Subcutaneous abdominal adipose tissue (tissue), 5 donors: ENCODE results near the gene TMEM119.
"Not testable (repeated sequence)": the region's sequence is repeated elsewhere in the genome, so short reads cannot be mapped to it uniquely, and the experiment has no call there.

ENCODE experiments used
- H3K27ac ChIP-seq: one replicate; pipeline ENCODE4 v1.7.0; 2013; ENCODE audit warnings: low read depth, mild to moderate bottlenecking, inconsistent platforms, low read length, moderate library complexity
- H3K27me3 ChIP-seq, 5 donors: one replicate each; pipeline ENCODE4 v1.7.0; 2013; ENCODE audit warnings: low read length in 5 of 5, inconsistent platforms in 1 of 5; ENCODE audit not compliant: control insufficient read depth in 5 of 5, insufficient read depth in 4 of 5
- H3K36me3 ChIP-seq, 5 donors: one replicate each; pipeline ENCODE4 v1.7.0; 2013; ENCODE audit warnings: low read length in 5 of 5; ENCODE audit not compliant: control insufficient read depth in 5 of 5, insufficient read depth in 5 of 5
- H3K4me1 ChIP-seq, 5 donors: one replicate each; pipeline ENCODE4 v1.7.0; 2013; ENCODE audit warnings: low read length in 5 of 5, mild to moderate bottlenecking in 3 of 5, moderate library complexity in 1 of 5; ENCODE audit not compliant: control insufficient read depth in 5 of 5, insufficient read depth in 5 of 5
- H3K4me3 ChIP-seq, 5 donors: one replicate each; pipeline ENCODE4 v1.7.0; 2013; ENCODE audit warnings: low read length in 5 of 5, low read depth in 1 of 5
- H3K9ac ChIP-seq, 5 donors: one replicate each; pipeline ENCODE4 v1.7.0; 2013; ENCODE audit warnings: low read length in 5 of 5, mild to moderate bottlenecking in 4 of 5, moderate library complexity in 3 of 5
- H3K9me3 ChIP-seq, 5 donors: one replicate each; pipeline ENCODE4 v1.7.0; 2013; ENCODE audit warnings: low read length in 5 of 5; ENCODE audit not compliant: control insufficient read depth in 5 of 5
- donor health status: healthy.
- donor health status: healthy.
- donor health status: healthy.
- donor health status: healthy.
- donor health status: healthy.

TMEM119 gene

GRCh38 chr12:108633534-108634248 is 35.8 kb upstream of the TMEM119 start, which contains the start of gene SELPLG:
Gene SELPLG (minus strand): TSS chr12:108633894. CDS start chr12:108624307, 9,587 bp downstream.
- peak within 1 kb of the TSS; percentile 10 for H3K27ac ChIP-seq
- peaks cover 3 to 72% (median 51%) of the 10 kb centered on the region in 5 donors for H3K4me1 ChIP-seq
- H3K4me3 ChIP-seq: peak within 1 kb of the TSS; percentile 36 to 57 (median 47)
- H3K27me3 ChIP-seq: no peaks in the 10 kb centered on the region
- H3K9me3 ChIP-seq: no peaks in the 10 kb centered on the region
- H3K9ac ChIP-seq: peak within 1 kb of the TSS in 3 of 5 donors; percentile 13 to 53 (median 40)
- H3K36me3 ChIP-seq: no peaks in the 10 kb centered on the region

- no peaks in the 10 kb centered on the region for H3K27me3 ChIP-seq
- no peaks in the 10 kb centered on the region for H3K36me3 ChIP-seq
- peak overlapping the region; percentile 36 to 57 (median 47) for H3K4me3 ChIP-seq
- no peaks in the 10 kb centered on the region for H3K9me3 ChIP-seq
- no peak overlapping the region for H3K27ac ChIP-seq
- peaks cover 2 to 72% (median 51%) of the 10 kb centered on the region in 5 donors for H3K4me1 ChIP-seq
- peak overlapping the region in 3 of 5 donors; percentile 13 to 53 (median 40) for H3K9ac ChIP-seq
Measured at GRCh38 chr12:108633081-108633533, 35.2 kb upstream of the TMEM119 start.

GRCh38 chr12:108631261-108631660 is 33.4 kb upstream of the TMEM119 start:
- H3K27ac ChIP-seq, H3K36me3 ChIP-seq, H3K9ac ChIP-seq, H3K9me3 ChIP-seq, H3K27me3 ChIP-seq: not testable (repeated sequence)
- peaks cover 2 to 63% (median 40%) of the 10 kb centered on the region in 5 donors for H3K4me1 ChIP-seq
- peak overlapping the region in 2 of 5 donors; percentile 13 to 18 for H3K4me3 ChIP-seq

- peaks cover 2 to 57% (median 38%) of the 10 kb centered on the region in 5 donors for H3K4me1 ChIP-seq
Measured at GRCh38 chr12:108630481-108631207, 32.8 kb upstream of the TMEM119 start.

GRCh38 chr12:108629824-108630476 is 32.1 kb upstream of the TMEM119 start:
- Histone ChIP-seq H3K9ac (peak overlapping the region in 1 of 5 donors; percentile 11), H3K27me3 (no peaks in the 10 kb centered on the region), H3K4me3 (peak overlapping the region in 1 of 5 donors; percentile 23), H3K36me3 (no peaks in the 10 kb centered on the region), H3K9me3 (no peaks in the 10 kb centered on the region), H3K4me1 (peaks cover 2 to 50% (median 34%) of the 10 kb centered on the region in 5 donors), H3K27ac (peak overlapping the region; percentile 26)

More at GRCh38 chr12:108630481-108631207, 32.8 kb upstream of the TMEM119 start:
- no peak overlapping the region for H3K4me3 ChIP-seq
- peak overlapping the region in 1 of 5 donors; percentile 11 for H3K9ac ChIP-seq
- H3K9me3 ChIP-seq: no peaks in the 10 kb centered on the region
- H3K36me3 ChIP-seq: no peaks in the 10 kb centered on the region
- H3K27me3 ChIP-seq: no peaks in the 10 kb centered on the region
- H3K27ac ChIP-seq: peak overlapping the region; percentile 26

- Histone ChIP-seq H3K36me3 (peaks cover 0 to under 1% (median 0%) of the 10 kb centered on the region in 5 donors), H3K9ac (peak overlapping the region in 3 of 5 donors; percentile 29 to 31 (median 30)), H3K4me3 (peak overlapping the region in 2 of 5 donors; percentile 2 to 32), H3K4me1 (peaks cover 2 to 42% (median 34%) of the 10 kb centered on the region in 5 donors), H3K27me3 (no peaks in the 10 kb centered on the region), H3K27ac (peak overlapping the region; percentile 26), H3K9me3 (no peaks in the 10 kb centered on the region)
Measured at GRCh38 chr12:108629151-108629550, 31.3 kb upstream of the TMEM119 start.

GRCh38 chr12:108627134-108627920 is 29.4 kb upstream of the TMEM119 start:
- Histone ChIP-seq H3K4me1 (peaks cover 2 to 42% (median 36%) of the 10 kb centered on the region in 5 donors), H3K36me3 (peaks cover 0 to 15% (median 6%) of the 10 kb centered on the region in 5 donors), H3K9ac (no peak overlapping the region), H3K27me3 (no peaks in the 10 kb centered on the region), H3K4me3 (no peak overlapping the region), H3K27ac (no peak overlapping the region), H3K9me3 (no peaks in the 10 kb centered on the region)

- H3K9me3 ChIP-seq: no peaks in the 10 kb centered on the region
- no peaks in the 10 kb centered on the region for H3K27me3 ChIP-seq
- H3K9ac ChIP-seq: no peak overlapping the region
- no peak overlapping the region for H3K27ac ChIP-seq
- H3K36me3 ChIP-seq: peaks cover 0 to 17% (median 6%) of the 10 kb centered on the region in 5 donors
- peaks cover 2 to 42% (median 32%) of the 10 kb centered on the region in 5 donors for H3K4me1 ChIP-seq
- no peak overlapping the region for H3K4me3 ChIP-seq
Measured at GRCh38 chr12:108625228-108625627, 27.3 kb upstream of the TMEM119 start.

- no peaks in the 10 kb centered on the region for H3K9me3 ChIP-seq
- H3K36me3 ChIP-seq: peaks cover 0 to 17% (median 6%) of the 10 kb centered on the region in 5 donors
- H3K9ac ChIP-seq: no peak overlapping the region
- no peak overlapping the region for H3K4me3 ChIP-seq
- H3K4me1 ChIP-seq: peaks cover 0 to 34% (median 17%) of the 10 kb centered on the region in 5 donors
- no peak overlapping the region for H3K27ac ChIP-seq
- H3K27me3 ChIP-seq: no peaks in the 10 kb centered on the region
Measured at GRCh38 chr12:108623577-108623976, 25.7 kb upstream of the TMEM119 start.
